ENCODE results near the gene KIF18B. TPM values are rescaled to one million over a fixed set of nuclear protein-coding genes. Genes with fewer than 3 reads are reported as not detected.

Gene KIF18B
- polyA plus RNA-seq (ENCODE audit: insufficient read length in 4 of 4) = 10 to 100 TPM in 3 of 4 donors, 1 to 10 TPM in 1; 9.9 to 18.8 (median 12.4) TPM

DNA sequence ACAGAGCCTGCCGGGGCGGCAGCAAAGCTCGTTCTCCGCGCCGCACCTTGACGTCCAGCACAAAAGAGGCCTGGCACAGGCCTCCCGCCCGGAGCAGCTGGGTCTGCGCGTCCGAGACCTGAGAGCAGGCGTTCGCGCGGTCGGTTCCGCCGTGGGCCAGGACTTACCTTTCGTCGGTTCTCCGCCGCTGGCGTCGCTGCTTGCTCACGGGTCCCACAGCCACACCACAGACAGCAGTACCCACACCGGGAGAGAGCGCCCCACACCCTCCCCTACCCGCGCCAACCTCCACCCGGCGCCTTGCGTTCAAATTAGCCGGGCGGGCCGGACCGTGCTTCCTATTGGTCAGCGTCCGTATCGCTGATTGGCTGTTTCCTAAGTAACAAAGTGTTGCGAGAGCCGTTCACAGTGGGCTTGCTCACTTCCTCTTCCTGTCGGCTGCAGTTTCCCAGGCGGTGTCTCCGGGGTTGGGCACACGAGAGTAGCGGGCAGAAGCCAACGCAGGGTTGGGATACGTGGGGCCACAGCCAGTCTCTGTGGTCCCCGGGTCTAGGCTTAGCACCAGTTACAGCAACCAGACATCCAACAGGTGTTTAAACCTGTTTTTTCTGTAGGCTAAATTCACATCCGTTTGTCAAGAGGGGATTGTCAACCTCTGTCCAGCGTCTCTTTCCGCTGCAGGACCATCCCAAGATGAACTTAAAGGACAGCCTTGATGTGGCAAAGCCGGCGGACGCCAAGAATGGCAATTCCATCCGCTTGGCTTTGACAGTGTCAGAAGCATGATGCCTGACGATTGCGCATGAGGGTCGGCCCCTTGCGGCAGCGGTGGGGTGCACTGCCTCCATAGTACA, at the start of gene KIF18B:
KIF18B (minus strand) TSS at position 313 of the 854 bp plus-strand sequence. CDS start 11,429 bp downstream, outside the sequence.
- DNase-seq (ENCODE audit: low read depth in 4 of 4, low spot score in 3 of 4) = peak in 3 of 4 donors; percentile 82 to 90 (median 84)

DNA sequence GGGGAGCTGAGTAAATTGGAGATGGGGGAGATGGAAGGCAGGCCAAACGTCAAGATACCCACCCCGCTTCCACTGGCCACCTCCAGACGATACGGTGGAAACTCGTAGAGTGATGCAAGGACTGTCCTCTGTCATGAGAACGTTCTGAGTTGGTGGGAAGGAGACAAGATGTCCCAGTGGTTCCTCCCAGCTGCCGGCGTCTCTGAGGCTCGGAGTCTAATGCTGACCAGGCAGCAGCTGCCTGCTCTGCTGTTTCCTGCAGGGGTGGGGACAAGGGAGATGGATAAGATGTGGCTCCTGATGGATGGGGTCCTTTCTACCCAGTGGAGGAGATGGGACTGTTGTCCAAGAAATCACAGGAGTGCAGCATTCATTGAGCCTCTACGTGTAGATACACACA, 48.7 kb upstream of the KIF18B start:
- no peak for DNase-seq (ENCODE audit: low read depth in 4 of 4, low spot score in 3 of 4)

DNA sequence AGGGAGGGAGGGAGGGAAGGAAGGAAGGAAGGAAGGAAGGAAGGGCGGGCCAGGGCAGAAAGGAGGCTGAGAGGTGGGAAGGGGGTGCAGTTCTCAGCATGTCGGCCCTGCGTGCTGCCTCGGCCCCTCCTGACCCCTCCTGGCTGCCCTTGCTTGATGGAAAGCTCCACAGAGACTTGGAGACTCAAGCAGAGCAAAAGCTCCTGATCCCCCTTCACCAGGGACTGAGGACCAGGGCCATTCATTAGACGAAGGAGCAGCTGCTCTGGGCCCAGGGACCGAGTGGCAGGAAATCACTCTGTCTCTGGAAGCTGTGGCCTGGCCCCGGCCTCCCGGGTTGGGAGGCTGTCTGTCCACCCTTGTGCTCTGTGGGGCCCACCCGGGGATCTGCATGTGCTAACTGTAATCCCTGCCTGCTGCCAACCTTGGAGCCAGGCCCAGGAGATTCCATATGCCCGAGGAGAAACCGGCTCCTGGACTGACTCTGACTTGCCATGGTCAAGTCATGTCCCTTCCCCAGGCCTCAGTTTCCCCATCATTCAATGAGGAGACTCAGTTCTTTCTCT, 47.9 kb upstream of the KIF18B start:
- no peak for DNase-seq (ENCODE audit: low read depth in 4 of 4, low spot score in 3 of 4)

DNA sequence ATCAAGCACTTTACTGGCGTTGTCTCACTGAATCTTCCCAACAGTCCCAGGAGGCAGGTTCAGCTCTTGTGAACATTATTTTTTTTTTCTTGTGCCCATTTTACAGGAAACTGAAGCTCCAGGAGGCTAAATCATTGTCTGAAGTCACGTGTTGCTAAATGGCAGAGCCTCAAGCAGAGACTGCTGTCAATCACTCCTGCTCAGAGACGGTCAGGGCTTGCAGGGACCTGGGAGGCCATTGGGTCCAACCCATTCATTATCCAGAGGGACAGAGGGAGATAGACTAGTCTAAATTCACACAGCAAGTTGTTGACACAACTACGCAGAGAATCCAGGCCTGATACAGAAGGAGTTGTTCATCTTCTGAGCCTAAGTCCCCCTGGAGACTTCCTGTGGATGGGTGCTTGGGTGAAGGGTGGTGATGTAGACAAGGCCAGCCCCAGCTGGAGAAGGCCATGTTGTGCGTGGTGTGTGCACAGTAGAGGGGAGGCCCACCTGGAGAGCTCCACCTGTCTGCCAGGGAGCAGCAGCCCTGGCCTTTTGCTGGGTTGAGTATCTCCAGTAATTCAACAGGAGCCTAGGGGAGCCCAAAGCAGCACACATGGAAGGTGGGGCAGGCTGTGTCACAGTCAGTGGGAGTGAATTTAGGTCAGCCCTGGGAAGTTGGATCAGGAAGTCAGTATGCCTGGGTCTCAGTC, 44.8 kb upstream of the KIF18B start:
- DNase-seq (ENCODE audit: low read depth in 4 of 4, low spot score in 3 of 4) = no peak

DNA sequence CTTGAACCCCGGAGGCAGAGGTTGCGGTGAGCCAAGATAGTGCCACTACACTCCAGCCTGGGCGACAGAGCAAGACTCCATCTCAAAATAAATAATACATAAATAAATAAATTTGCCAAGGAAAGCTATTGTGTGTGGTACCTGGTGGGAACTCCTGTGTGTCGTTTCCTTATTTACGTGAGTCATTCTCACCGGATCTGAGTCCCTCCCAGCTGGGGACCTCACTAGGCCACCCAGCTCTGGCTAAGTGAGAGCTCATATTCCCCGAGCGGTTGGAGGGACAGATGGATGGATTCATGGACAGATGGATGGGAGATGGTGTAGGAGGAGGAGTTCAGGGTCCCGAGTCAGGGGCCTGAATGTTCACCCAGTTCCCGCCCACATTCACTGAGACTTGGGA, 43.4 kb upstream of the KIF18B start:
- no peak for DNase-seq (ENCODE audit: low read depth in 4 of 4, low spot score in 3 of 4)

DNA sequence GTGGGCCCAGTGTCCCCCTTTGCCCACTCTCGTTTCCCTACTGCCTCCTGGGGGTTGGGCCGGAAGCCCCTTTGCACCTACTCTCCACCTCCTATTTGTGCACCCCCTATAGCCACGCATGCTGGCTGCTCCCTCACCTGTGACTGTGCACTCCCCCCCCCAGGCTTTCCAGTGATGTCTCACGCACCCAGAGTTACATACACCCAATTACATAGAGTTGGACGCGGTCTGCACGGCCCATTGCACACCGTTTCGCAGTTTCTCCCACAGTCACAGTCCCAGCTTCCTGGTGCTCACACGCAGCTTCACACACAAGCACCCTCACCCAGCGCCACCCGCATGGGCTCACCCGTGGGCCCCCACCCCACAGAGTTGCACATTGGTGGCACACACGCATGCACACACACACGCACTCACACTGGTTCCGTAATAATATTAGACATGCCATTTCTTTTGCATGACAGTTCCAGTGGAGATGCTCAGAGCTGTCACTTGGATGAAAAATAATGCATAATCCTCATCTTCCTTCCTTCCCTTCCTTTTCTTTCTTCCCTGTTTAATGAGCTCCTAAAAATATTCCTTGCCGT, 42.1 kb upstream of the KIF18B start:
- no peak for DNase-seq (ENCODE audit: low read depth in 4 of 4, low spot score in 3 of 4)

DNA sequence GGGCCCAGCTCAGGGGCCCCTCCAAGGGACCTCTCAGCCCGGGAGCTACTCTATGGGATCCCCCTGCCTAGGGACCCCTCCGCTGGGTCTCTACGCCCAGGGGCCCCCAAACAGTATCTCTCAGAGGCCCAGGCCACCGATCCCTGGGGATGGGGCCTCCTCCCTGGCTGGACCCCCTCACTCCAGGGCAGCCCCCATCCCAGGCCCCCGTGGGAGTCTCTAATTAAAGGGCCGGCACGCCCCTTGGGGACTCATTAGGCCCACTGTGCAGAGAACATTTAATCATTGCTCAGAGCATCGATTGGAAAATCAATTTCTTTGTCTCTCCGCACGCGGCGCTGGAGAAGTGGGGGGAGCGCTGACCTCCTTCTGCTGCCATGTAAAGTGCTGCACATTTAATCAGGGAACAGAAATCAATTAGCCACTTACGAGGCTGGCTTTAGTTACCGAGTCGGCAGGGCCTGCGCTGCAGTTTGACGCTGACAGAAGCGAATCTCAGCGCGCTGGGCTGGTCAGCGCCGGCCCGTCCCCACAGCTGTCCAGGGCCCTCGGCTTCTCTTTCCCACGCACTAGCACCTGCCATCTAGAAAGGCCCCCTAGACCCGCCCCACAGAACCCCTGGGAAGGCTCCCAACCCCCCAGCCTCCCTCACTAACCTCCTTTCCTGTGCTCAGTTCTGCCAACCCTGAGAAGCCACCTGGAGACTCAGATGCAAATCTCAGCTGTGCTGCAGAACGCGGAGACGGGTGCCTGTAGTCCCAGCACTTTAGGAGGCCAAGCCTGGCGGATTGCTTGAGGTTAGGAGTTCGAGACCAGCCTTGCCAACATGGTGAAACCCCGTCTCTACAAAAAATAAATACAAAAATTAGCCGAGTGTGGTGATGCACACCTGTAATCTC, 40.7 kb upstream of the KIF18B start:
- no peak for DNase-seq (ENCODE audit: low read depth in 4 of 4, low spot score in 3 of 4)

DNA sequence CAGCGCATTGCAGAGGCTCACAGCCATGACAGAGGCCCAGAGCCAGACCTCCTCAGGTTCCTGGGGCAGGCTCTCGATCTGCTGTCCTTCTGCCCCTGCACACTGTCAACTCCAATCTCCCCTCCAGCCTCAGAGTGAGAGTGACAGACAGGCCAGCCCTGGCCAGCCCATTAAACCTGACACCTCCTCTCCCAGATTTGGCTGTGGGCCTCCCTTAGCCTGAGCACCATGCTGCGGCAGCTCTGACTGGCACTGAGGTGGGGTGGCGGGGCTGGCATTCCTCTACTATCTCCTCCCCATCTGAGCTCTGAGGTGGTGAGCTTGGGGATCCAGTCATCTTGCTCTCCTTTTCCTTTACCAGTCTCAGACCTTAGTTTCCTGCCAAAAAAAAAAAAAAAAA, 36.0 kb upstream of the KIF18B start:
- no peak for DNase-seq (ENCODE audit: low read depth in 4 of 4, low spot score in 3 of 4)

DNA sequence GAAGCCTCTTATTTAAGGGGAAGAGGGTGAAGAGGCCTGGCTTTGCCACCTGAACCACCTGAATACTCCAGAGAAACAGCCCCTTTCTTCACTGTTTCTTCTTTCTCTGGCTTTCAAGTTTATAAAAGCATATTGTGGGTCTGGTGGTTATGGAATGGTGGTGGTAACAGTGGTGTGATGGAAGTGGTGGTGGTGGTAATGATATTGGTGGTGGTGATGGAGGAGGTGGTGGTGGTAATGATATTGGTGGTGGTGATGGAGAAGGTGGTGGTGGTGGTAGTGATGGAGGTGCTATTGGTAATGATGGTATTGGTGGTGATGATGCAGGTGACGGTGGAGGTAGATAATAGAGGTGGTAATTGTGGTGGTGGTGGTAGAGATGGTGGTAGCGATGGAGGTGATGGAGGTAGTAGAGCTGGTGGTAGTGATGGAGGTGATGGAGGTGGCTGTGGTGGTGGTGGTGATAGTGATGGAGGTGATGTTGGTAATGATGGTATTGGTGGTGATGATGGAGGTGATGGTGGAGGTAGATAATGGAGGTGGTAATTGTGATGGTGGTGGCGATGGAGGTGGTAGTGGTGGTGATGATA, 34.6 kb upstream of the KIF18B start:
- no peak for DNase-seq (ENCODE audit: low read depth in 4 of 4, low spot score in 3 of 4)

DNA sequence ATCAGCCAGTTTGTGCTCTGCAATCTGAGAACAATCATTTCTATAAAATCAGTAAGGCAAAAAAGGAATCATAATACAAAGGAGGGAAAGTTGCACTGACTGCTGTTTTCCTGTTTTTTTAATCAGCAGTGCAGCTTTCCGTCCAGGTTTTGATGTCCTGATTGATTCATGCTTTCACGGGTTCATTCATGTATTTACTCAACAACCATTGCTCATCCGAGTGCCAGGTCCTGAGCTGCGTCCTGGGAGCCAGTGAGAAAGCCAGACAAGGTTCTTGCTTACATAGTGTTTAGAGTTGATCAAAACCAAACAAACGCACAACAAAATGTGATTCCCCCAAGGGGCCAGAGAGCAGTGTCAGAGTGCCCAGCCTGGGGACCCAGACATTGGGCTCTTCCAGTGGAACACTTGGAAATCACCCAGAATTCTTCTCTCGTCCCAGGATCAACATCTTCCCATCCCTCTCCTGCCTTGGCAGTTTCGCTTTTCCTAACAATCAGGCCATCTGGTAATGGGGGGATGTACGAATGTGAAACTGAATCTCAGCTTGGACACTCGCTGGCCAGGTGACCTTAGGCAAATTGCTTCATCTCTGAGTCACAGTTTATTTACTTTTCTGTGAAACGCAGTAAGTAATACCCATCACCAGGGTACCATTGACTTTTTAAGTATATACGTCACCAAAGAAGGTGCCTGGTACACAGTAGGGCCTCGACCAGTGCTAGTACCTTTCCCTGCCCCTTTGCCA, 33.8 kb upstream of the KIF18B start:
- DNase-seq (ENCODE audit: low read depth in 4 of 4, low spot score in 3 of 4) = no peak

DNA sequence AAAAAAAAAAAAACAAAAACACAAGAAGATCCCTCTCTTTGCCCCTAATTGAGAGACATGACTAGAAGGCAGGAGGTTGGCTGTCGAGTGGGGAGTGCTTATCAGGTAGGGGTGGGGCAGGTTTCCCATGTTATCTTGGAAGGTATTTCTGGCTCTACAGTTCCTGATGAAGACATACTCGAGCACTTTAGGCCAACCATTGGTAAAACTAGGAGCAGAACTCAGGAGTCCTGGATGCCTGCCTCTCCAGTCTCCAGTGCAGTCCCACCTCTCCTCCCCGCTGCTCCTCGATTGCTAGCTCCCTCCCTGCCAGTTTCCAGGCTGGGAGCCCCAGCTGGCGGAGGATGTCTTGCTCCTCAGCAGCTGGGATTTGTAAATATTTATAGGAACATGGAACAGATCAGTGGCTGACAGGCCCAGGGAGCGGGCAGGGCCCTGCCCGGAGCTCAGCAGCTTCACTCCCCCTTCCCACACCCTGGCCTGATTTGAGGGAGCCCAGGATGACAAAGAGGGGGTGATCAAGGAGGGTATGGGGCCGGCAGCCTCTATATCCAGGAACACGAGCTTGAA, 31.9 kb upstream of the KIF18B start:
- DNase-seq (ENCODE audit: low read depth in 4 of 4, low spot score in 3 of 4) = no peak

DNA sequence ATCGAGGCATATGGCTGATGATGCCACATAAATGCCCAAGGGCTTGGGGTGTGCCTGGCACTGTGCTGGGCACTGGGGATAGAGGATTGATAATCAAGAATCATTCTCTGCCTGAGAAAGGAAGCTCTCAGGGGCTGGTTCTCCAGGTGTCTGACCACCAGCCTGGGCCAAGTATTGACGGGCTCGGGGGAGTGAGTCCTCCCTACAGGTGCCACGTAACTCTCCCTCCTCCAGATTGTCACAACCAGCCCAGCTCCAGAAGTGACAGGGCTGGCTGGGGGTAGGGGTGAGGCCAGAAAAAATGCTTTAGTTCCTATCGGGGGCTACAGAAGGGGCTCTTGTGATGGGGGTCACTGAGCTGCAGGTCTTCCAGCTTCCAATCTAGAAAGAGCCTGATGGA, 31.2 kb upstream of the KIF18B start:
- DNase-seq (ENCODE audit: low read depth in 4 of 4, low spot score in 3 of 4) = no peak

DNA sequence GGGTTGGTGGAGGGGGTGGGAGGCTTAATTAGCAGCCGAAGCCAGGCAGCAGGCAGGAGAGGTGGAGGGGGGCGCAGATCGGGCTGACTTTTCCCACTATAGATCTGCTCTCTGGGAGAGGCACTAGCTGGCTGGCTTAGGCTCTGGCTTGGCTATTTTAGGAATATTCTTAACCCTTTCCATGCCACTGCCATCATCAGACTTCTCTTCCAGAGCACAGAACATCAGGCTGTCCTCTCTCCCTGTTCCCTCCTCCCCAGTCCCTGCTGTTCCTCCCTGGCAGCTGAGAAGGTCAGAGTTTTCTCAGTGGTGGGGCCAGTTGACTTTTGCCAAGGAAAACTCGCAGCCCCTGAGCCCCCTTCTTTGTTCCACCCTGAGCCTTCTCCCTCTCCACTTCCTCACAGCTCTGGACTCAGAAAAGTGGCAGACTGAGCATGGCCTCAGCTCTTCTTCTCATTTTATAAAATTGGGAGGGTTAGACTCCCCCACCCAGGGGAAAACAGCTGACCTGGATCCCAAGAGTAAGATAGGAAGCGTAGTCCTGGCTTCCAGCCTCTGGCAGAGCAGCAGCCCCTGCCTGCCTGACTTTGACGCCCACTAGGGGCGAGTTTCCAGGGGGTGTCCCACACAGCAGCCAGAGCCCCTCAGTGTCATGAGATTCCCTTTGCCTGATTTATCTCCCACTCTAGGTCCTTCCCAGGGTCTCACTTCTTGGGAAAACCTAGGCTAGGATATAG, 30.4 kb upstream of the KIF18B start:
- no peak for DNase-seq (ENCODE audit: low read depth in 4 of 4, low spot score in 3 of 4)

DNA sequence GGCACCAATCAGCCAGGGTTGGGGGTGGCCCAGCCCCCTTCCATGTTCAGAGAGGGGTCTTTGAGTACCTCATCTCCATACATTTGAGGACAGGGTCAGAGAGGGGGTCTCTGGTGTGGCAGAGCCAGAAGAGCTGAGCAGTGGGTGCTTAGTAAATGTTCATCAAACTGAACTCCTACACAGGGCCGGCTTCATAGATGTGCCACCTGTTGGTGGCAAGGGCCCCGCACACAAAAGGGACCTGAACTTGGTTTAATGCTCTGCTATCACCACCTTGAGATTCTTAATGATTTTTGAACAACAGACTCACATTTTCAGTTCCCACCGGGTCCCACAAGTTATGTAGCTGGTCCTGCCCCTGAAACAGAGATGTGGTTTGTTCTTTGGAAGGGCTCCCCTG, 29.5 kb upstream of the KIF18B start:
- no peak for DNase-seq (ENCODE audit: low read depth in 4 of 4, low spot score in 3 of 4)

DNA sequence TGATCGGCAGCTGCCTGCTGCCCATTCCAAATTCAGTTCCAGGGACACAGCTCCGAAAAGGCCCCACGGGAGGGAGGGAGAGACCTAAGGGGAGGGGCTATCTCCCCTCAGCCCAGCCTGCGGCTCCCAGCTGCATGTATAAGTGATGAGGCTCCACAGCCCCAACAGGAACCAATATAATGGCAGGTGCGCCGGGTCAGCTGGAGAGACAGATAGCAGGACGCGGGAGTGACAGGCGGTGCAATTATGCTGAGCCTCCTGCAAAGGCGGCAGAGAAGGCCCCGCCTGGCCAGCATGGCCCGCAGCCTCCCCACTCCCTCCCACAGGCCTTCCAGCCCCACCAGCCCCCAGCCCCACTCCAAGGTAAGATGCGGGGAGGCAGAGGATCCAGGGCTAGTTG, 28.6 kb upstream of the KIF18B start:
- no peak for DNase-seq (ENCODE audit: low read depth in 4 of 4, low spot score in 3 of 4)

DNA sequence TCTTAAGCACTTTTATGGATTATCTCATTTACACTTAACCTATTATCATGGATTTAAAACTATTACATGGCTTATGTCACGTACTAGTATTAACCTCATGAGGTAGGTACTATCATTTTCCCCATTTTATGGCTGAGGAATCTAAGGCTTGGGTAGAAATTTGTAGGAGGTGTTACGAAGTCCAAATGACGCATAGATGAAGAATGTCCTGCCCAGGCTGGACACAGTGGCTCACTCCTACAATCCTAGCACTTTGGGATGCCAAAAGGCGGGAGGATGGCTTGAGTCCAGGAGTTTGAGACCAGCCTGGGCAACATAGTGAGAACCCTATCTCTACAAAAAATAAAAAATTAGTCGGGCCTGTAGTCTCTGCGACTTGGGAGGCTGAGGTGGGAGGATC, 25.4 kb upstream of the KIF18B start:
- DNase-seq (ENCODE audit: low read depth in 4 of 4, low spot score in 3 of 4) = no peak

DNA sequence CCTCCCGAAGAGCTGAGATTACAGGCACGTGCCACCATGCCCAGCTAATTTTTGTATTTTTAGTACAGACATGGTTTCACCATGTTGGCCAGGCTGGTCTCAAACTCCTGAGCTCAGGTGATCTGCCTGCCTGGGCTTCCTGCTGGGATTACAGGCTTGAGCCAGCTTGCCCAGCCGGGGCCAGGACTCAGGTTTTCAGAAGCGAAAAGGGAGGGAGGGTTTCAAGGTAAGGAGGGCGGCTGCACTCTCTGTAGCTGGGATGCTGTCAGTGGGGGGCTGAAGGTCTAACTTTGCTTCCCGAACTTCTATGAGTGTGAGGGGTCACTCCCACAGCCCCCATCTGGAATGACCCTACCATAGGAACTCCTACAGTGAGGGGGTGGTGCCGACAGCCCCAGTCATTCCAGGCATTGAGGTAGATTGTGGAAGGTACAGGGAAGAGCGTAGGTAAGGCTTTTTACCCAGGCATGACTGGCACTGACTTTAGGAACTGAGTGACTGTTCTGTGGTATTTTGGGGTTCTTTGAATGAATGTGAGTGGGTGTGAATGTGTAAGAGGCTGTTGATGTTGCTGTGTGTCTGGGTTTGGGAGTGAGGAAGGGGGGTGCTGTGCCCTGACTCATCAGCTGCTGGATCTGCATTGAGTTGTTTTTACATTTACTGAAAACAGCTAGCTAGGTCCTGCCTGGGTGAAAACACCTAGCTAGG, 24.4 kb upstream of the KIF18B start:
- no peak for DNase-seq (ENCODE audit: low read depth in 4 of 4, low spot score in 3 of 4)
